IPS DF 4.7 (cell line): ENCODE results near the gene KRTAP12-2.
"Not testable (repeated sequence)": the region's sequence is repeated elsewhere in the genome, so short reads cannot be mapped to it uniquely, and the experiment has no call there.

Experiments
- DNase-seq: peaks from one replicate; pipeline ENCODE4 v3.0.0-alpha.2; 2013; ENCODE audit warnings: low spot score; ENCODE audit errors: extremely low read depth

The KRTAP12-2 gene

GRCh38 chr21:44685050-44685449 is 18.3 kb upstream of the KRTAP12-2 start:
- DNase-seq, result not testable (repeated sequence)

GRCh38 chr21:44684483-44684882 is 17.8 kb upstream of the KRTAP12-2 start:
- DNase-seq, result no peak

- DNase-seq, result no peak
These were observed 17.4 kb upstream of the KRTAP12-2 start for GRCh38 chr21:44684077-44684476.

- no peak for DNase-seq
These were observed 15.9 kb upstream of the KRTAP12-2 start for GRCh38 chr21:44682580-44683151.

- no peak for DNase-seq
These were observed 15.3 kb upstream of the KRTAP12-2 start, which contains the start of gene KRTAP12-1 for GRCh38 chr21:44681861-44682579. Gene KRTAP12-1 (minus strand): TSS chr21:44682163. CDS start chr21:44682123, 40 bp downstream.

- no peak for DNase-seq
These were observed 14.4 kb upstream of the KRTAP12-2 start for GRCh38 chr21:44681152-44681551.

GRCh38 chr21:44677881-44678280 is 11.2 kb upstream of the KRTAP12-2 start:
- no peak for DNase-seq

- DNase-seq, result no peak
These were observed 5.2 kb upstream of the KRTAP12-2 start for GRCh38 chr21:44671911-44672310.

GRCh38 chr21:44670642-44671432 is 4.1 kb upstream of the KRTAP12-2 start:
- no peak for DNase-seq

- no peak for DNase-seq
These were observed 885 bp upstream of the KRTAP12-2 start for GRCh38 chr21:44667612-44668011.

- no peak for DNase-seq
These were observed 2.0 kb downstream of the KRTAP12-2 start for GRCh38 chr21:44664691-44665090.

GRCh38 chr21:44661567-44661966 is 5.2 kb downstream of the KRTAP12-2 start:
- DNase-seq, result peak; percentile 11

- no peak for DNase-seq
These were observed 7.7 kb downstream of the KRTAP12-2 start for GRCh38 chr21:44658913-44659595.

GRCh38 chr21:44658541-44658910 is 8.2 kb downstream of the KRTAP12-2 start:
- DNase-seq, result no peak

GRCh38 chr21:44657635-44658540 is 8.8 kb downstream of the KRTAP12-2 start, which contains the start of gene KRTAP12-3:
Gene KRTAP12-3 (plus strand): TSS chr21:44657932. CDS start chr21:44657980, 48 bp downstream.
- no peak for DNase-seq

- DNase-seq, result no peak
These were observed 9.9 kb downstream of the KRTAP12-2 start for GRCh38 chr21:44656868-44657267.

- no peak for DNase-seq
These were observed 12.1 kb downstream of the KRTAP12-2 start, which contains the start of gene KRTAP12-4 for GRCh38 chr21:44654576-44655175. Gene KRTAP12-4 (minus strand): TSS chr21:44654659. CDS start chr21:44654614, 45 bp downstream.

- no peak for DNase-seq
These were observed 12.8 kb downstream of the KRTAP12-2 start for GRCh38 chr21:44653656-44654575.

GRCh38 chr21:44653123-44653522 is 13.6 kb downstream of the KRTAP12-2 start:
- no peak for DNase-seq
